Panc1 (cell line): Measurements from ENCODE around the gene PSMA5. TPM values are rescaled to one million over a fixed set of nuclear protein-coding genes. Genes with fewer than 3 reads are reported as not detected.

Source experiments
- ATAC-seq: fragments of 200-7000 bp; cut with Tn5 transposase; 2 replicates; pipeline ENCODE4 v1.9.1; 2020; ENCODE audit warnings: mild to moderate bottlenecking, moderate library complexity
- BruUV-seq: library from RNA; stranded (reverse); fragments of 400-500 nt; replicated peaks from 2 replicates; lab custom pipeline; 2021; lab: Mats Ljungman, UMichigan
- CTCF ChIA-PET: fragments of 300-600 bp; sonication (Branson Sonifier 250); formaldehyde crosslinking; loops from one replicate; lab custom pipeline; 2022; ENCODE audit warnings: antibody characterized with exemption; lab: Charles Lee
- POLR2A ChIA-PET: fragments of 300-600 bp; sonication (Branson Sonifier 250); formaldehyde crosslinking; loops from one replicate; lab custom pipeline; 2022; ENCODE audit warnings: antibody characterized with exemption; lab: Charles Lee
- DNase-seq: peaks from one replicate; pipeline ENCODE4 v3.0.0-alpha.2; 2010; ENCODE audit warnings: low read depth, low spot score
- H3K27ac ChIP-seq: 2 replicates; pipeline ENCODE4 v1.5.1; 2011; ENCODE audit warnings: mild to moderate bottlenecking, low read length, inconsistent platforms
- H3K27me3 ChIP-seq: fragments of 200-500 bp; sonication (Bioruptor generic); 2 replicates; pipeline ENCODE4 v1.6.0; 2014; ENCODE audit warnings: low read length, inconsistent platforms; ENCODE audit not compliant: control insufficient read depth, insufficient read depth
- H3K36me3 ChIP-seq: fragments of 200-500 bp; sonication (Bioruptor generic); 2 replicates; pipeline ENCODE4 v1.5.1; 2014; ENCODE audit warnings: inconsistent platforms, mild to moderate bottlenecking, low read length, moderate library complexity; ENCODE audit not compliant: control insufficient read depth, insufficient read depth
- H3K4me1 ChIP-seq: 2 replicates; pipeline ENCODE4 v1.5.1; 2011; ENCODE audit warnings: inconsistent platforms, mild to moderate bottlenecking, low read length, moderate library complexity; ENCODE audit not compliant: control insufficient read depth, insufficient read depth
- H3K4me3 ChIP-seq, 2 experiments: 2 replicates each; pipeline ENCODE4 v1.5.1; 2011 to 2012; ENCODE audit warnings: low read depth in 2 of 2, low read length in 2 of 2, mild to moderate bottlenecking in 2 of 2, inconsistent platforms in 1 of 2, moderate library complexity in 1 of 2
- H3K9me3 ChIP-seq: fragments of 200-500 bp; sonication (Bioruptor generic); 2 replicates; pipeline ENCODE4 v1.5.1; 2014; ENCODE audit warnings: low read depth, mild to moderate bottlenecking, inconsistent platforms, low read length, moderate library complexity; ENCODE audit not compliant: control insufficient read depth, insufficient read depth
- POLR2AphosphoS5 ChIP-seq: IDR thresholded peaks from 2 replicates; pipeline ENCODE4 v1.6.1; 2012; ENCODE audit warnings: mild to moderate bottlenecking, low read depth, low read length, moderate library complexity
- SIN3A ChIP-seq: IDR thresholded peaks from 2 replicates; pipeline ENCODE4 v1.6.1; 2012; ENCODE audit warnings: low read depth, mild to moderate bottlenecking, low read length, moderate library complexity, borderline replicate concordance; ENCODE audit not compliant: insufficient read depth
- TCF7L2 ChIP-seq: IDR thresholded peaks from 2 replicates; pipeline ENCODE4 v1.6.1; 2011; ENCODE audit warnings: mild to moderate bottlenecking, low read depth, low read length, inconsistent platforms
- in situ Hi-C: cut with HindIII; loops from 2 replicates; pipeline ENCODE4 v1.10.0; 2016; ENCODE audit warnings: low sequenced_read_pairs, low pct_unique_long_range_greater_than_20kb
- intact Hi-C: fragments of 100-400 bp; cut with micrococcal nuclease; formaldehyde crosslinking; loops from one replicate; pipeline ENCODE4 v1.10.0; 2022; ENCODE audit not compliant: unreplicated experiment
- total RNA-seq: library from RNA; stranded (reverse); gene quantifications from one replicate; pipeline ENCODE4 v1.2.1, GENCODE V29; 2021; ENCODE audit not compliant: unreplicated experiment
- TF ChIP-seq, protein P1 (sequence below): fragments of 450-650 bp; IDR thresholded peaks from 2 replicates; pipeline ENCODE4 v1.5.1; 2017; ENCODE audit warnings: mild to moderate bottlenecking
- TF ChIP-seq, protein P2 (sequence below), 2 experiments: IDR thresholded peaks; 2 replicates each; pipeline ENCODE4 v1.6.1; 2011 to 2012; ENCODE audit warnings: low read depth in 2 of 2, control low read depth in 1 of 2, low read length in 1 of 2, mild to moderate bottlenecking in 1 of 2, moderate library complexity in 1 of 2; ENCODE audit not compliant: insufficient read depth in 1 of 2

The PSMA5 gene
- total RNA-seq, 1 experiment from 2014 or later: 118 TPM

DNA sequence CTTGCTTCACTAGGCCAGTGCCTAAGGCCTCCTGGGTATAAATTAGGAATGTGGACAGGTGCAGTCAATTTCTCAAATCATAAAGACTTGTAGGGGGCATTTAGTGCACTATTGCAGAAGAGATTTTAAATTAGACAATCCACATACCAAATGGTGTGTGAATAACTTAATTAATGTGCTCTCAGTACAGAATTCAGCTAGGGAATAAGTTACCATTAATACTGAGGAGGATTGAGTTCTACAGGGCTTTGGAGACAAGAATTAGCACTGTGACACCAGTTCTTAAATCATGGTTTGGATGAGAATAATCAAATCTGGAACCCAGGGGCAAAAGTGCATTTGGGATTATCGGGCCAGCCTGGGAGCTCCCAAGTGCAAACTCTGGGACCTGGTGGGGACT, 41.8 kb upstream of the PSMA5 start:
- no TSS peak for BruUV-seq
- Histone ChIP-seq H3K36me3 (no peaks in the 10 kb centered on the region), H3K4me3 (no peak overlapping the region), H3K4me1 (no peaks in the 10 kb centered on the region), H3K9me3 (no peaks in the 10 kb centered on the region), H3K27ac (no peak overlapping the region), H3K27me3 (peaks cover 16% of the 10 kb centered on the region)
- in situ Hi-C loops (no loop called here), intact Hi-C loops (no loop called here)
- ChIA-PET POLR2A (no interaction called here), CTCF (no interaction called here)
- TF ChIP-seq, protein P1, sequence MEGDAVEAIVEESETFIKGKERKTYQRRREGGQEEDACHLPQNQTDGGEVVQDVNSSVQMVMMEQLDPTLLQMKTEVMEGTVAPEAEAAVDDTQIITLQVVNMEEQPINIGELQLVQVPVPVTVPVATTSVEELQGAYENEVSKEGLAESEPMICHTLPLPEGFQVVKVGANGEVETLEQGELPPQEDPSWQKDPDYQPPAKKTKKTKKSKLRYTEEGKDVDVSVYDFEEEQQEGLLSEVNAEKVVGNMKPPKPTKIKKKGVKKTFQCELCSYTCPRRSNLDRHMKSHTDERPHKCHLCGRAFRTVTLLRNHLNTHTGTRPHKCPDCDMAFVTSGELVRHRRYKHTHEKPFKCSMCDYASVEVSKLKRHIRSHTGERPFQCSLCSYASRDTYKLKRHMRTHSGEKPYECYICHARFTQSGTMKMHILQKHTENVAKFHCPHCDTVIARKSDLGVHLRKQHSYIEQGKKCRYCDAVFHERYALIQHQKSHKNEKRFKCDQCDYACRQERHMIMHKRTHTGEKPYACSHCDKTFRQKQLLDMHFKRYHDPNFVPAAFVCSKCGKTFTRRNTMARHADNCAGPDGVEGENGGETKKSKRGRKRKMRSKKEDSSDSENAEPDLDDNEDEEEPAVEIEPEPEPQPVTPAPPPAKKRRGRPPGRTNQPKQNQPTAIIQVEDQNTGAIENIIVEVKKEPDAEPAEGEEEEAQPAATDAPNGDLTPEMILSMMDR: no peak
- TF ChIP-seq TCF7L2 (no peak), SIN3A (no peak), POLR2AphosphoS5 (no peak)
- TF ChIP-seq, protein P2, sequence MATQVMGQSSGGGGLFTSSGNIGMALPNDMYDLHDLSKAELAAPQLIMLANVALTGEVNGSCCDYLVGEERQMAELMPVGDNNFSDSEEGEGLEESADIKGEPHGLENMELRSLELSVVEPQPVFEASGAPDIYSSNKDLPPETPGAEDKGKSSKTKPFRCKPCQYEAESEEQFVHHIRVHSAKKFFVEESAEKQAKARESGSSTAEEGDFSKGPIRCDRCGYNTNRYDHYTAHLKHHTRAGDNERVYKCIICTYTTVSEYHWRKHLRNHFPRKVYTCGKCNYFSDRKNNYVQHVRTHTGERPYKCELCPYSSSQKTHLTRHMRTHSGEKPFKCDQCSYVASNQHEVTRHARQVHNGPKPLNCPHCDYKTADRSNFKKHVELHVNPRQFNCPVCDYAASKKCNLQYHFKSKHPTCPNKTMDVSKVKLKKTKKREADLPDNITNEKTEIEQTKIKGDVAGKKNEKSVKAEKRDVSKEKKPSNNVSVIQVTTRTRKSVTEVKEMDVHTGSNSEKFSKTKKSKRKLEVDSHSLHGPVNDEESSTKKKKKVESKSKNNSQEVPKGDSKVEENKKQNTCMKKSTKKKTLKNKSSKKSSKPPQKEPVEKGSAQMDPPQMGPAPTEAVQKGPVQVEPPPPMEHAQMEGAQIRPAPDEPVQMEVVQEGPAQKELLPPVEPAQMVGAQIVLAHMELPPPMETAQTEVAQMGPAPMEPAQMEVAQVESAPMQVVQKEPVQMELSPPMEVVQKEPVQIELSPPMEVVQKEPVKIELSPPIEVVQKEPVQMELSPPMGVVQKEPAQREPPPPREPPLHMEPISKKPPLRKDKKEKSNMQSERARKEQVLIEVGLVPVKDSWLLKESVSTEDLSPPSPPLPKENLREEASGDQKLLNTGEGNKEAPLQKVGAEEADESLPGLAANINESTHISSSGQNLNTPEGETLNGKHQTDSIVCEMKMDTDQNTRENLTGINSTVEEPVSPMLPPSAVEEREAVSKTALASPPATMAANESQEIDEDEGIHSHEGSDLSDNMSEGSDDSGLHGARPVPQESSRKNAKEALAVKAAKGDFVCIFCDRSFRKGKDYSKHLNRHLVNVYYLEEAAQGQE (IDR thresholded peaks at IDR 0.05; ENCODE audit: insufficient read depth in 1 of 2, low read depth in 2 of 2, low read length in 1 of 2): no peak
- DNase-seq (no peak), ATAC-seq (no peak)

DNA sequence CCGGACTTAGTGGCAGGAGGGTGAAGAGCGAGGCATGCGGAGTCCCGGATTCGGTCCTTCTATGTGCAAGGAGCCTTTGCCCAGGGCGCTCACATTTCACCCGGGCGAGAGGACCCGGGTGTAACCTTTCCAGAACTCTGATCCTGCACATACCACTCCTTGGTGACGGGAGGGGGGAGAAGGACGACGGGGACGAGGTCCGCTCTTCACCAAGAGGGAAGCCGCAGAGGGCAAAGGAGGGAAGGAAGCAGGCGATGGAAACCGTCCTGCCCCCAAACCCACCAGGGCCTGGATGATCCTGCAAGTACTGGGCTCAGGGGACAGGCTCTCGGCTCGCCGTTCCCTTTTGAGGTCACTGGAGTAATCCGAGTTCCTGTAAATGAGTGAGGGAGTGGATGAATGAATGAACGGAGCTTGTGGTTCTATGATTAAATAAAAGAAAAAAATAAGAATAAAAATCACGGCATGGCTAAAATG, 41.1 kb upstream of the PSMA5 start:
- H3K27me3 ChIP-seq: peaks cover 20% of the 10 kb centered on the region
- in situ Hi-C loops: no loop called here
- DNase-seq: no peak
- H3K27ac ChIP-seq: no peak overlapping the region
- no peaks in the 10 kb centered on the region for H3K36me3 ChIP-seq
- no peaks in the 10 kb centered on the region for H3K9me3 ChIP-seq
- no peak overlapping the region for H3K4me3 ChIP-seq
- intact Hi-C loops: no loop called here
- ChIA-PET CTCF (no interaction called here), POLR2A (no interaction called here)
- BruUV-seq: no TSS peak
- ATAC-seq: no peak
- H3K4me1 ChIP-seq: no peaks in the 10 kb centered on the region
- TF ChIP-seq, protein P2 (IDR thresholded peaks at IDR 0.05; ENCODE audit: insufficient read depth in 1 of 2, low read depth in 2 of 2, low read length in 1 of 2): no peak
- TF ChIP-seq TCF7L2 (no peak), SIN3A (no peak), POLR2AphosphoS5 (no peak)
- TF ChIP-seq, protein P1: no peak
